ENCODE measurements around the gene CYB5R2. TPM values are rescaled to one million over a fixed set of nuclear protein-coding genes. Genes with fewer than 3 reads are reported as not detected.

Gene CYB5R2
- 43.8 TPM for polyA plus RNA-seq (2013, experiment 1 of 2)
- polyA plus RNA-seq (2013, experiment 2 of 2) = 44.0 TPM

DNA sequence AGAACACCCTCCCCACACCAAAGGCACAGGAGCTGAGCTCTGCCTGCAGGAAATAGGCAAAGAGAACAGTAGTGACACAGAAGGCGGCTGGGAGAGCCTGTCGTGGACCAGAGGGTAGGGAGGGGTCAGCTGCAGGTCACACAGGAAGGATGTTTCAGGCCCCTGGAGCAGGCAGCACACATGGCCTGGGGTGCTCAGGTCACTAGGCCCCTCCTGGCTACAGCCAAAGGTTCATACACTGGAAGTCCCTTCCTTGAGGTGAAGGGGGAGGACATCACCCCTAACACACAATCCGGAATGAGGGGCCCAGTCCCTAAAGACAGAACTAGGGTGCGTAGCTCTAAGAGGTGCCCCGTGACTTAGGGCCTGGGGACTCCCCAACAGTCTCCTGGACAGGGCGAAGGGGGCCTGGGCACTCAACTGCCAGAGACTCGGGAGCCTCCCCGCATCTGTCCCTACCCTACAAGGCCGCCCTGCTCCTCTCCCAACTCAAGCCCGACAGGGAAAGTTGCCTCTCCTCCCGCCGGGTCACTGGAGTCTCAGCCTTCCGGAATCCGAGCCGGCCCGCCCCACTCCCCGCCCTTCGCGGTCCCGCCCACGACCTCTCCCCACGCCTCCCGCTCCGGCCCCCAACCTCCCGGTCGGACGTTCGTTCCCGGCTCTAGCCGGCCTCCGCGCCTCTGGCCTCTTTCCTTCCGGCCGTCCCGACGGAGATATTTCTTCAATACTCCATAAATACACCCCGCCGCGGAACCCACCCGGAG lies at the start of gene CYB5R2:
Gene CYB5R2, minus strand, starts transcription at position 541 of the 764 bp plus-strand sequence. CDS start 675 bp downstream, outside the sequence.
- H3K79me2 ChIP-seq (ENCODE audit: control insufficient read depth, insufficient read depth, low read length) = no peaks in the 10 kb centered on the region
- H3K27me3 ChIP-seq (ENCODE audit: insufficient read depth, low read length, poor library complexity) = no peaks in the 10 kb centered on the region
- no CpG with 5 or more reads among the region's 40 CpGs for WGBS (ENCODE audit: extremely low coverage, insufficient coverage, low lambda C conversion rate)
- peak within 1 kb of the TSS; percentile 38 for H3K4me3 ChIP-seq (ENCODE audit: low read length)
- H3K4ac ChIP-seq (ENCODE audit: low read depth, low read length) = peak within 1 kb of the TSS; percentile 98
- H3K23ac ChIP-seq (ENCODE audit: low read length) = no peak within 1 kb of the TSS
- peak within 1 kb of the TSS; percentile 4 for H2AK5ac ChIP-seq (ENCODE audit: low read length)
- peak within 1 kb of the TSS; percentile 43 for H2BK5ac ChIP-seq (ENCODE audit: low read length)
- H3K56ac ChIP-seq (ENCODE audit: low read length) = peak within 1 kb of the TSS; percentile 89
- peak within 1 kb of the TSS; percentile 79 for H3K9ac ChIP-seq (ENCODE audit: low read length)
- peak within 1 kb of the TSS; percentile 66 for H3K4me2 ChIP-seq (ENCODE audit: low read length)
- no peak within 1 kb of the TSS for H4K5ac ChIP-seq (ENCODE audit: low read length)
- peak; percentile 84 for DNase-seq
- peak within 1 kb of the TSS; percentile 77 for H2BK120ac ChIP-seq (ENCODE audit: low read depth, low read length)
- no peak within 1 kb of the TSS for H2BK15ac ChIP-seq (replicated peaks; ENCODE audit: low read depth)
- H3K18ac ChIP-seq (ENCODE audit: low read length) = peak within 1 kb of the TSS; percentile 86
- H4K8ac ChIP-seq (ENCODE audit: low read depth, low read length) = no peak within 1 kb of the TSS
- H3K79me1 ChIP-seq (ENCODE audit: low read length) = peaks cover 2% of the 10 kb centered on the region
- H3K36me3 ChIP-seq (ENCODE audit: control insufficient read depth, insufficient read depth, low read length) = no peaks in the 10 kb centered on the region
- peak within 1 kb of the TSS; percentile 88 for H3K27ac ChIP-seq (ENCODE audit: low read depth, low read length)
- peaks cover 21% of the 10 kb centered on the region for H3K4me1 ChIP-seq (ENCODE audit: control insufficient read depth, low read depth, low read length)

DNA sequence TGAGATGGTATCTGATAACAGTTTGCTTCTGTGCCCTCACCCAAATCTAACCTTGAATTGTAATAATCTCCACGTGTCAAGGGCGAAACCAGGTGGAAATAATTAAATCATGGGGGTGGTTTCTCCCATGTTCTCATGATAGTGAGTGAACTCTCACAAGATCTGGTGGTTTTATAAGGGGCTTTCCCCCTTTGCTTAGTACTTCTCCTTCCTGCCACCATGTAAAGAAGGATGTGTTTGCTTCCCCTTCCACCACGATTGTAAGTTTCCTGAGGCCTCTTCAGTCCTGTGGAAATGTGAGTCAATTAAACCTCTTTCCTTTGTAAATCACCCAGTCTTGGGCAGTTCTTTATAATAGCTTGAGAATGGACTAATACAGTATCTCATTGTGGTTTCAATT lies 41.5 kb upstream of the CYB5R2 start:
- H2BK15ac ChIP-seq (replicated peaks; ENCODE audit: low read depth) = no peak overlapping the region
- H3K4me3 ChIP-seq (ENCODE audit: low read length) = no peak overlapping the region
- H3K79me1 ChIP-seq (ENCODE audit: low read length) = no peaks in the 10 kb centered on the region
- no peak overlapping the region for H3K23ac ChIP-seq (ENCODE audit: low read length)
- no peak overlapping the region for H3K4me2 ChIP-seq (ENCODE audit: low read length)
- H3K27me3 ChIP-seq (ENCODE audit: insufficient read depth, low read length, poor library complexity) = no peaks in the 10 kb centered on the region
- H2BK120ac ChIP-seq (ENCODE audit: low read depth, low read length) = no peak overlapping the region
- no peak for DNase-seq
- no CpG with 5 or more reads among the region's 3 CpGs for WGBS (ENCODE audit: extremely low coverage, insufficient coverage, low lambda C conversion rate)
- no peak overlapping the region for H3K4ac ChIP-seq (ENCODE audit: low read depth, low read length)
- no peaks in the 10 kb centered on the region for H3K36me3 ChIP-seq (ENCODE audit: control insufficient read depth, insufficient read depth, low read length)
- H3K56ac ChIP-seq (ENCODE audit: low read length) = no peak overlapping the region
- no peak overlapping the region for H3K9ac ChIP-seq (ENCODE audit: low read length)
- H2AK5ac ChIP-seq (ENCODE audit: low read length) = no peak overlapping the region
- H2BK5ac ChIP-seq (ENCODE audit: low read length) = no peak overlapping the region
- no peak overlapping the region for H3K18ac ChIP-seq (ENCODE audit: low read length)
- H4K8ac ChIP-seq (ENCODE audit: low read depth, low read length) = no peak overlapping the region
- no peaks in the 10 kb centered on the region for H3K79me2 ChIP-seq (ENCODE audit: control insufficient read depth, insufficient read depth, low read length)
- no peak overlapping the region for H4K5ac ChIP-seq (ENCODE audit: low read length)
- H3K4me1 ChIP-seq (ENCODE audit: control insufficient read depth, low read depth, low read length) = no peaks in the 10 kb centered on the region
- H3K27ac ChIP-seq (ENCODE audit: low read depth, low read length) = no peak overlapping the region

DNA sequence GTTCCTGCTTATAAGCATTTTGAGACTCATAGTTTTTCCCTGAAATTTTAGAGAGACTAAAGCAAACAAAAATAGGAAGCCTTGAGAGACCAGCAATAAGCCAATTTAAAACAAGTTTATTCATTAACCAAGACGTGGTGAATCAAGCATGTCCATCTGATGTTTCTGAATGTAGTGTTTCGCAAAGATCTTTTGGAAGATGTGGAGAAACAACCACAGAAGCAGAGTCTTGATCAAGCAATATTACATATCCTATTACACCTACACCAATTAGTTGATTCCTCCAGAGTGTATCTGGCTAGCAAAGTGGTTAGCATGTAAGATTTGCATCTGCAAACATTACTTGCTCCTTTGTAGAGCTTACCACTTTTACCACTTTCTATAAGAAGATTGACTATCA lies 33.1 kb upstream of the CYB5R2 start, which contains the start of gene OVCH2:
Gene OVCH2, minus strand, starts transcription at position 101 of the 400 bp plus-strand sequence. Its CDS starts 83 bp downstream, at position 18.
- no peak within 1 kb of the TSS for H4K8ac ChIP-seq (ENCODE audit: low read depth, low read length)
- no peak within 1 kb of the TSS for H2BK120ac ChIP-seq (ENCODE audit: low read depth, low read length)
- no peak for DNase-seq
- no peak within 1 kb of the TSS for H3K27ac ChIP-seq (ENCODE audit: low read depth, low read length)
- H3K4me1 ChIP-seq (ENCODE audit: control insufficient read depth, low read depth, low read length) = no peaks in the 10 kb centered on the region
- no peak within 1 kb of the TSS for H3K56ac ChIP-seq (ENCODE audit: low read length)
- no peak within 1 kb of the TSS for H3K4me2 ChIP-seq (ENCODE audit: low read length)
- H3K23ac ChIP-seq (ENCODE audit: low read length) = no peak within 1 kb of the TSS
- no CpG with 5 or more reads among the region's 2 CpGs for WGBS (ENCODE audit: extremely low coverage, insufficient coverage, low lambda C conversion rate)
- H3K4me3 ChIP-seq (ENCODE audit: low read length) = no peak within 1 kb of the TSS
- no peak within 1 kb of the TSS for H2BK5ac ChIP-seq (ENCODE audit: low read length)
- no peaks in the 10 kb centered on the region for H3K79me2 ChIP-seq (ENCODE audit: control insufficient read depth, insufficient read depth, low read length)
- no peaks in the 10 kb centered on the region for H3K36me3 ChIP-seq (ENCODE audit: control insufficient read depth, insufficient read depth, low read length)
- H3K27me3 ChIP-seq (ENCODE audit: insufficient read depth, low read length, poor library complexity) = no peaks in the 10 kb centered on the region
- H2AK5ac ChIP-seq (ENCODE audit: low read length) = no peak within 1 kb of the TSS
- H3K79me1 ChIP-seq (ENCODE audit: low read length) = no peaks in the 10 kb centered on the region
- H4K5ac ChIP-seq (ENCODE audit: low read length) = no peak within 1 kb of the TSS
- no peak within 1 kb of the TSS for H3K4ac ChIP-seq (ENCODE audit: low read depth, low read length)
- H3K18ac ChIP-seq (ENCODE audit: low read length) = no peak within 1 kb of the TSS
- no peak within 1 kb of the TSS for H3K9ac ChIP-seq (ENCODE audit: low read length)
- H2BK15ac ChIP-seq (replicated peaks; ENCODE audit: low read depth) = no peak within 1 kb of the TSS

DNA sequence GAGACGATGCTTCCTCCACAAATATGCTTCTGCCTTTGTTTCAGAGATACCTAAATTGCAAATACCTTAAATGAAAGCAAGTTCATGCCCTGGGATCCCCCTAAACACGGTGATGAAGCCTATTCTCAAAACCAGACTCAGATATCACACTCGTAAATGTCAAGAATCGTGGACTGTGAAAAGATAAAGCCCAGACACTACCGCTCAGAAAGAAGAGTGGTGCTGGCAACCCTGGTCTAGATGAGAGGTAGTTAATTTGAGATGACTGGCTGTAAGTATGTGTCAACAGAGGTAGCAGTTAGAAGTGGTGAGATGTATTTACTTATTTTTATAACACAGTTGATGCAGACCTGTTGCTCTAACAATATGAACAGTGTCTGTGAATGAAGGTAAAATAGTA lies 30.4 kb upstream of the CYB5R2 start:
- H2BK5ac ChIP-seq (ENCODE audit: low read length) = no peak overlapping the region
- no peak overlapping the region for H4K8ac ChIP-seq (ENCODE audit: low read depth, low read length)
- H3K36me3 ChIP-seq (ENCODE audit: control insufficient read depth, insufficient read depth, low read length) = no peaks in the 10 kb centered on the region
- no peak overlapping the region for H3K4me3 ChIP-seq (ENCODE audit: low read length)
- no peak overlapping the region for H3K56ac ChIP-seq (ENCODE audit: low read length)
- no peak overlapping the region for H2AK5ac ChIP-seq (ENCODE audit: low read length)
- no CpG with 5 or more reads among the region's 5 CpGs for WGBS (ENCODE audit: extremely low coverage, insufficient coverage, low lambda C conversion rate)
- no peak overlapping the region for H3K18ac ChIP-seq (ENCODE audit: low read length)
- no peak overlapping the region for H2BK120ac ChIP-seq (ENCODE audit: low read depth, low read length)
- H3K27ac ChIP-seq (ENCODE audit: low read depth, low read length) = no peak overlapping the region
- no peak for DNase-seq
- H3K79me1 ChIP-seq (ENCODE audit: low read length) = no peaks in the 10 kb centered on the region
- H3K4ac ChIP-seq (ENCODE audit: low read depth, low read length) = no peak overlapping the region
- no peak overlapping the region for H3K4me2 ChIP-seq (ENCODE audit: low read length)
- H2BK15ac ChIP-seq (replicated peaks; ENCODE audit: low read depth) = no peak overlapping the region
- H3K79me2 ChIP-seq (ENCODE audit: control insufficient read depth, insufficient read depth, low read length) = no peaks in the 10 kb centered on the region
- H4K5ac ChIP-seq (ENCODE audit: low read length) = no peak overlapping the region
- no peaks in the 10 kb centered on the region for H3K27me3 ChIP-seq (ENCODE audit: insufficient read depth, low read length, poor library complexity)
- H3K4me1 ChIP-seq (ENCODE audit: control insufficient read depth, low read depth, low read length) = no peaks in the 10 kb centered on the region
- H3K9ac ChIP-seq (ENCODE audit: low read length) = no peak overlapping the region
- no peak overlapping the region for H3K23ac ChIP-seq (ENCODE audit: low read length)

- no peak overlapping the region for H4K5ac ChIP-seq (ENCODE audit: low read length)
- H3K4me2 ChIP-seq (ENCODE audit: low read length) = no peak overlapping the region
- no peak overlapping the region for H2BK15ac ChIP-seq (replicated peaks; ENCODE audit: low read depth)
- no peak overlapping the region for H3K27ac ChIP-seq (ENCODE audit: low read depth, low read length)
- H3K36me3 ChIP-seq (ENCODE audit: control insufficient read depth, insufficient read depth, low read length) = no peaks in the 10 kb centered on the region
- H3K23ac ChIP-seq (ENCODE audit: low read length) = peak overlapping the region; percentile 32
- no peak overlapping the region for H3K4me3 ChIP-seq (ENCODE audit: low read length)
- H2BK120ac ChIP-seq (ENCODE audit: low read depth, low read length) = no peak overlapping the region
- no peak overlapping the region for H3K56ac ChIP-seq (ENCODE audit: low read length)
- no peak overlapping the region for H2BK5ac ChIP-seq (ENCODE audit: low read length)
- peak; percentile 47 for DNase-seq
- no peak overlapping the region for H3K9ac ChIP-seq (ENCODE audit: low read length)
- no peak overlapping the region for H4K8ac ChIP-seq (ENCODE audit: low read depth, low read length)
- H3K18ac ChIP-seq (ENCODE audit: low read length) = no peak overlapping the region
- H3K4ac ChIP-seq (ENCODE audit: low read depth, low read length) = no peak overlapping the region
- no CpG with 5 or more reads among the region's 5 CpGs for WGBS (ENCODE audit: extremely low coverage, insufficient coverage, low lambda C conversion rate)
- no peaks in the 10 kb centered on the region for H3K27me3 ChIP-seq (ENCODE audit: insufficient read depth, low read length, poor library complexity)
- no peaks in the 10 kb centered on the region for H3K79me2 ChIP-seq (ENCODE audit: control insufficient read depth, insufficient read depth, low read length)
- H3K79me1 ChIP-seq (ENCODE audit: low read length) = no peaks in the 10 kb centered on the region
- H2AK5ac ChIP-seq (ENCODE audit: low read length) = no peak overlapping the region
- H3K4me1 ChIP-seq (ENCODE audit: control insufficient read depth, low read depth, low read length) = no peaks in the 10 kb centered on the region
Measured at GRCh38 chr11:7696424-7696823, 23.1 kb upstream of the CYB5R2 start.

Data from mesendoderm (in vitro differentiated cells).